ENCODE results near the gene TBC1D4. TPM values are rescaled to one million over a fixed set of nuclear protein-coding genes. Genes with fewer than 3 reads are reported as not detected.

The TBC1D4 gene
- total RNA-seq, 2 donors from 2014 or later = 14.7 to 23.7 TPM

DNA sequence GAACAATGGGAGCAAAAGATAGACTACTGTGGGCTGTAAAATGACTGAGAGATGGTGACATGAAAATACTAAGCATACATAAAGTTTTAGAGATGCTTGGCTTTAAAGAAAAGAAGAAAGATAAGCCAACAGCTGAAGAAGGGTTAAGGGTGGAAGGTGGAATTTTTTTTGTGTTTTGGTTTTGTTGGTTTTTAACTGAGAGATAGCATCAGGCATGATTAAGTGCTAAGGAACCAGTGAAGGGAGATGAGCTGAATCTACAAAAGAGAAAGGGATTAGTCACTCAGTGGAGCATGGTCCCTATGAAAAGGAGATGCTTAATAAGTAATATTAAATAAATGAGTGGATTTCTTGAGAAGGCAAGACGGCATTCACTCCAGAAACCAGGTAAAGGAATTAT is 12.5 kb upstream of the TBC1D4 start:
- no peak overlapping the region for H3K27ac Mint-ChIP-seq
- H3K9me3 Mint-ChIP-seq = no peaks in the 10 kb centered on the region
- H3K36me3 Mint-ChIP-seq (ENCODE audit: low read depth) = no peaks in the 10 kb centered on the region
- no peaks in the 10 kb centered on the region for H3K4me1 Mint-ChIP-seq
- no peak for ATAC-seq (replicated peaks)
- H3K4me3 Mint-ChIP-seq = no peak overlapping the region
- peaks cover 23% of the 10 kb centered on the region for H3K27me3 Mint-ChIP-seq

- ATAC-seq (replicated peaks) = no peak
- no peak overlapping the region for H3K27ac Mint-ChIP-seq
- H3K4me3 Mint-ChIP-seq = no peak overlapping the region
- H3K27me3 Mint-ChIP-seq = peaks cover 19% of the 10 kb centered on the region
- no peaks in the 10 kb centered on the region for H3K36me3 Mint-ChIP-seq (ENCODE audit: low read depth)
- no peaks in the 10 kb centered on the region for H3K4me1 Mint-ChIP-seq
- no peaks in the 10 kb centered on the region for H3K9me3 Mint-ChIP-seq
Observed at GRCh38 chr13:75493156-75493555, 11.2 kb upstream of the TBC1D4 start.

DNA sequence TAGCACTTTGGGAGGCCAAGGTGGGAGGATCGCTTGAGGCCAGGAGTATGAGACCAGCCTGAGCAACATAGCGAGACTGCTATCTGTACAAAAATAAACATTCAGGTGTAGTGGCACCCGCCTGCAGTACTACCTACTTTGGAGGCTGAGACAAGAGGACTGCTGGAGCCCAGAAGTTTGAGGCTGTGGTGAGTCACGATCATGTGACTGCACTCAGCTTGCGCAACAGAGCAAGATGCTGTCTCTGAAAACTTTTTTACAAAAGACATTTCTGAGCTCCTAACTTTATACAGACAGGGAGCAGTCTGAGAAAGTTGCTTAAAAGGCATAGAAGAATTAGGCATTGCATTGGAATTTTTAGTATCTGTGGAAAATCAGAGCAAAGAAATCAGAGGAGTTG is 10.4 kb upstream of the TBC1D4 start:
- Mint-ChIP-seq H3K4me3 (no peak overlapping the region), H3K9me3 (no peaks in the 10 kb centered on the region), H3K27ac (no peak overlapping the region), H3K4me1 (no peaks in the 10 kb centered on the region), H3K36me3 (ENCODE audit: low read depth) (no peaks in the 10 kb centered on the region), H3K27me3 (peaks cover 19% of the 10 kb centered on the region)
- no peak for ATAC-seq (replicated peaks)

DNA sequence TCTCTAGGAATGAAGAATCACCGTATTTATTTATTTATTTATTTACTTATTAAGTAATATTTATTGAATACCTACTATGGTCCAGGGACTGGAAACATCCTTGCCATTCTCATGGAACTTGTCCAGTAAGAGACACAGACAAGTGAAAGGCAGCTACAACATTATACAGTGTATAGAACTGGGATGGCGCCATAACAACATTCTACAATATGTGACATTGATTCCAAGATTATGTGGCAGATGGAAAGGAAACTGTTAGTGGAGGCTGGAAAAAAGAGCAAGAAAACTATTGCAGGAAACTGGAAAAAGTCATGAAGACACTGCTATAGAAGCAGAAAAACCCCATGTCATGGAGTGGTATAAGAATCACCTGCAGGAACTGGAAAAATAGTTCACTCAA is 9.4 kb upstream of the TBC1D4 start:
- ATAC-seq (replicated peaks) = no peak
- H3K9me3 Mint-ChIP-seq = no peaks in the 10 kb centered on the region
- no peak overlapping the region for H3K27ac Mint-ChIP-seq
- H3K27me3 Mint-ChIP-seq = peaks cover 27% of the 10 kb centered on the region
- no peak overlapping the region for H3K4me3 Mint-ChIP-seq
- no peaks in the 10 kb centered on the region for H3K4me1 Mint-ChIP-seq
- H3K36me3 Mint-ChIP-seq (ENCODE audit: low read depth) = no peaks in the 10 kb centered on the region

GRCh38 chr13:75489502-75490263 is 7.7 kb upstream of the TBC1D4 start:
- no peaks in the 10 kb centered on the region for H3K9me3 Mint-ChIP-seq
- peaks cover 34% of the 10 kb centered on the region for H3K27me3 Mint-ChIP-seq
- ATAC-seq (replicated peaks) = peak; percentile 59
- H3K4me3 Mint-ChIP-seq = no peak overlapping the region
- H3K4me1 Mint-ChIP-seq = peaks cover 6% of the 10 kb centered on the region
- H3K36me3 Mint-ChIP-seq (ENCODE audit: low read depth) = no peaks in the 10 kb centered on the region
- H3K27ac Mint-ChIP-seq = no peak overlapping the region

DNA sequence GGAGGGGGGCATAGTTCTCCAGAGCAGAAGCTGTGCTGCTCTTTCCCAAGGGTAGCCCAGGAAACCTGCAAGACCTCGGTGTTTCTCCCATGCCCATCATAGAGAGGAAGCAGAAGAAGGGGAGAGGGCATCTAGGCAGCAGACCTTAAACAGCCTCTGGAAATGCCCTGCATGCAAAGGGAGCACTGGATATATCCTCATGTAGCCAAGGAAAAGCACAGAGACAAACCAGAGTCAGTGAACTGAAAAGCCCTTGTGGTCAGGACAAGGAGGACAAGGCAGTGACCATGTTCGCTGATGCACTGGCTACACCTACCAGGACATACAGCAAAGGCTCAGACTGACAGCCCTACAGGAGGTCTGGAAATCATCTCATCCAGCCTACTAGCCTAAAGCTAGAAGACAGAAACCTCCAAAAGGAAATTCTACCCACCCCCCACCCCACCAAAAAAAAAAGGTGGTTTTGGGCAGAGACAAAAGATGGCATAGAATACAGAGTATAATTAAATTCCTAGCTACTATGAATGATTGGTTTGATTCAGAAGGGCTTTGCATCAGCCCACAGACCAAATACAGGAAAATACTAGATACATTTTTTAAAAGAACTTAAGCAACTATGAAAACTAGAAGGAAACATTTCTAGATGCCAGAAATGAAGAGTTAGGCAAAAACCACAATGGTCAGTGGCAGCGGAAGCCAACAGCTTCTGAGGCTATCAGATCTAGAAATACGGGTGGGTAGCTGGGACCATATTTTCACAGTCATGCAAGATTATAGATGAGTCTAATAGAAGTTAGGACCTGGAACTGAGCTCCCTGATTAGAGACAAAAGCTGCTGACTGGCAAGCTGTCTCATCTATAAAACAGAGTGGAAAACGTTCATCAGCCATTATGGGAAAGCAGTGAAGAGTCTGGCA is 4.4 kb upstream of the TBC1D4 start:
- H3K27me3 Mint-ChIP-seq = peaks cover 32% of the 10 kb centered on the region

GRCh38 chr13:75485286-75486062 is 3.5 kb upstream of the TBC1D4 start:
- no peak overlapping the region for H3K27ac Mint-ChIP-seq
- H3K4me1 Mint-ChIP-seq = peaks cover 11% of the 10 kb centered on the region
- H3K4me3 Mint-ChIP-seq = no peak overlapping the region
- no peak for ATAC-seq (replicated peaks)
- H3K27me3 Mint-ChIP-seq = peaks cover 34% of the 10 kb centered on the region
- peaks cover 6% of the 10 kb centered on the region for H3K36me3 Mint-ChIP-seq (ENCODE audit: low read depth)
- no peaks in the 10 kb centered on the region for H3K9me3 Mint-ChIP-seq

More for the DNA sequence above, 4.4 kb upstream of the TBC1D4 start:
- Mint-ChIP-seq H3K36me3 (ENCODE audit: low read depth) (peaks cover 6% of the 10 kb centered on the region), H3K4me1 (peaks cover 11% of the 10 kb centered on the region), H3K9me3 (no peaks in the 10 kb centered on the region), H3K4me3 (no peak overlapping the region), H3K27ac (no peak overlapping the region)
- no peak for ATAC-seq (replicated peaks)

- Mint-ChIP-seq H3K4me3 (peak overlapping the region; percentile 96), H3K9me3 (no peaks in the 10 kb centered on the region), H3K27me3 (peaks cover 55% of the 10 kb centered on the region), H3K27ac (peak overlapping the region; percentile 59), H3K36me3 (ENCODE audit: low read depth) (peaks cover 6% of the 10 kb centered on the region), H3K4me1 (peaks cover 11% of the 10 kb centered on the region)
- ATAC-seq (replicated peaks) = no peak
Observed at GRCh38 chr13:75482820-75483079, 781 bp upstream of the TBC1D4 start.

GRCh38 chr13:75481176-75482069 is 546 bp downstream of the TBC1D4 start:
- Mint-ChIP-seq H3K9me3 (no peaks in the 10 kb centered on the region), H3K27me3 (peaks cover 56% of the 10 kb centered on the region), H3K27ac (no peak overlapping the region), H3K36me3 (ENCODE audit: low read depth) (peaks cover 6% of the 10 kb centered on the region), H3K4me3 (peak overlapping the region; percentile 96), H3K4me1 (peaks cover 11% of the 10 kb centered on the region)
- ATAC-seq (replicated peaks) = peak; percentile 43

DNA sequence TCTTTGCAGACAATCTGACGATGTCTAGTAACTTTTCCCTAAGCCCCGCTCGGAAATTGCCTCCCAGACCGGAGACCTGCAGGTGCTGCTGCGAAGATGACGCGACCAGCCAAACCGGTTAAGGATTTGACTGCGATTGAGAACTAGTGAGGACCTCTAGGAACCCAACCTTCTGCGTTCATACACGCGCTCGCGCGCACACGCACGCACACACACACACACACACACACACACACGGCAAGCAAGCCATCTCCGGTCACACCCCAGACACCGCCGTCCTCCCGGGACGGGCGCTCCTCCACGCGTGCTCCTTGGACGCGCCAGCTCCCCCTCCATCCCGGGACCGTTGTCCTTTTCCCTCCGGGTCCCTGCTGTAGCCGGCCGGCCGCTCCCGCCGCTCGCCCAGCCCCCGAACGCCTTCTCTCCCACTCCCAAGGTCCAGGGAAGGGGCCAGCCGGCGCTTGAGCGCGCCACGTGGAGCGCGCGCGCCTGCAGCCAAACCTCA is 1.2 kb downstream of the TBC1D4 start:
- Mint-ChIP-seq H3K36me3 (ENCODE audit: low read depth) (peaks cover 6% of the 10 kb centered on the region), H3K4me3 (peak overlapping the region; percentile 69), H3K27ac (no peak overlapping the region), H3K27me3 (peaks cover 55% of the 10 kb centered on the region), H3K4me1 (peaks cover 11% of the 10 kb centered on the region), H3K9me3 (no peaks in the 10 kb centered on the region)
- no peak for ATAC-seq (replicated peaks)

- peaks cover 6% of the 10 kb centered on the region for H3K36me3 Mint-ChIP-seq (ENCODE audit: low read depth)
- H3K27ac Mint-ChIP-seq = no peak overlapping the region
- H3K4me3 Mint-ChIP-seq = no peak overlapping the region
- no peaks in the 10 kb centered on the region for H3K9me3 Mint-ChIP-seq
- peaks cover 47% of the 10 kb centered on the region for H3K27me3 Mint-ChIP-seq
- ATAC-seq (replicated peaks) = no peak
- peaks cover 5% of the 10 kb centered on the region for H3K4me1 Mint-ChIP-seq
Observed at GRCh38 chr13:75479102-75479740, 2.7 kb downstream of the TBC1D4 start.

DNA sequence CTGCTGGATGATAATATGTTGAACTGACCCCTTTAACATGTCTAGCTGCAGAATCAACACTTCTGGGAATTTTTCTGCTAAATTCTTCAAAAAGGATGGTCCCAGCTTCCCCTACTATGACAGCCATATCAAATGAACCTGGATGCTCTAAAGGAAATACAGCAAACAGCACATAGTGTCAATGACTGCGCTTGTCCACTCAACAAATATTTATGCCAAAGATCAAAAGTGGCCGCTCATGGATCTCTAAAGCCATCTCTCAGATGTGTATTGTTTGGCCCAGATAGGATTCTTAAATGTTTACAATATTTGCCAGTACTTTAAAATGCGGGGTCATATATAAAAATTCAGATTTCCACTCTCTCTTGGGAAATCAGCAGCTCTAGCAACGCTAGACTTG is 3.3 kb downstream of the TBC1D4 start:
- ATAC-seq (replicated peaks) = no peak
- Mint-ChIP-seq H3K4me1 (peaks cover 5% of the 10 kb centered on the region), H3K27me3 (peaks cover 44% of the 10 kb centered on the region), H3K4me3 (no peak overlapping the region), H3K9me3 (no peaks in the 10 kb centered on the region), H3K27ac (no peak overlapping the region), H3K36me3 (ENCODE audit: low read depth) (peaks cover 6% of the 10 kb centered on the region)

DNA sequence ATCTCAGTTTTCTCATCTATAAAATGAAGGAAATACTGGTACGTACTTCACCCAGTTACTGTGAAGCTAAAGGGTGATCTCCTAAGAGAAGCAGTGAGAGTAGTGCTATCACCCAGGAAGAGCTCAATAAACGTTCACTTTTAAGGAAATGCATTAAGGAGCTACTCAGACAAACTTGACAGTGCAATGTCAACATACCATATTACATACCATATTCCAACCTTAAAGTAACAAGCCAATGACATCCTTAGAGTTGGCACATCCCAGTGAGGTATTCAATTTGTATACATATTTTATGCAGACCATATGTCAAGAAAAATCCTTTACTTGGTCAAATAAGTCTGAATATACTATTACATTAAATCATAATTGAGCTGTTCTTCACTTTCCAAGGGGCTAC is 7.0 kb downstream of the TBC1D4 start:
- Mint-ChIP-seq H3K27me3 (peaks cover 28% of the 10 kb centered on the region), H3K27ac (no peak overlapping the region), H3K9me3 (no peaks in the 10 kb centered on the region), H3K36me3 (ENCODE audit: low read depth) (no peaks in the 10 kb centered on the region), H3K4me3 (no peak overlapping the region), H3K4me1 (no peaks in the 10 kb centered on the region)
- ATAC-seq (replicated peaks) = no peak

Data from activated T-helper 17 cell treated with anti-CD3 and anti-CD28 coated beads, Interleukin-2, amount 50 U/mL, for 72 hours (primary cell).